HT-29 (cell line): ENCODE results near the gene SYAP1. TPM values are rescaled to one million over a fixed set of nuclear protein-coding genes. Genes with fewer than 3 reads are reported as not detected.
"Not testable (repeated sequence)": the region's sequence is repeated elsewhere in the genome, so short reads cannot be mapped to it uniquely, and the experiment has no call there.

Experiments
- DNase-seq: peaks from one replicate; pipeline ENCODE4 v3.0.0-alpha.2; 2015; ENCODE audit warnings: low spot score
- total RNA-seq: library from RNA; depleted of rRNA; stranded (reverse); fragments of >200 nt; shearing (Covaris generic); gene quantifications from 2 replicates; pipeline ENCODE4 v1.2.3, GENCODE V29; 2014

SYAP1 gene
- total RNA-seq, 1 experiment from 2014 or later, result 33.5 TPM

DNA sequence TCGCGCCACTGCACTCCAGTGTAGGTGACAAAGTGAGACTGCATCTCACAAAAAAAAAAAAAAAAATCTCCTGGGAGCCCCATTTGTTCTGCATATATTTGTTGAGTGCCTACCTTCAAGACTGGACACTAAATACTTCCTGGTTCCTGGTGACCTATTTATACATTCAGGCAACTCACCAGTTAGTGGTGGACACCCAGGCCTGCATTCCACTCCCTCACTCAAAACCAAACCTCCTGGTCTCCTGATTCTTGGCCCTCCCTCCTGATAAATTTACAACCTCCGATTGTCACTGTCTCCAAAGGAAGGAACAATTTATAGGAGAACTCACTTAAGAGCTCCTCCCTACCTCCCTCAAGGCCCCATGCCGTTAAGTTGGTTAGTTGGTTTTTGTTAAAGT is 3.1 kb downstream of the SYAP1 start:
- peak; percentile 9 for DNase-seq

DNA sequence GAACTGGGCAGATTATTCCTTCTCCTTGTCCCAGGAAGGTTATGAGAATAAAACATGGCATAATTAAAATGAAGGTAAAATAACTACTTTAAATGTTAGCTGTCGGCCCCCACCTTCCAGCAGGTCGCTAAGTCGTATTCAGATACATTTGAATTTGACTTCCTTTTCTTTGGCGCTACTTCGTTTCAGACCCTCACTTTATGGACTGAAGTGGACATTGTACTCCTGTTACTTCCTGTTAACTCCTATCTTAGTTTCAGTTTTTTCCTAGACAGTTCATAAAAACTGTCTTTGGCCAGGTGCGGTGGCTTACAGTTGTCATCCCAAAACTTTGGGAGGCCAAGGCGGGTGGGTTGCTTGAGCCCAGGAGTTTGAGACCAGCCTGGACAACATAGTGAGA is 5.7 kb downstream of the SYAP1 start:
- DNase-seq, result no peak

DNA sequence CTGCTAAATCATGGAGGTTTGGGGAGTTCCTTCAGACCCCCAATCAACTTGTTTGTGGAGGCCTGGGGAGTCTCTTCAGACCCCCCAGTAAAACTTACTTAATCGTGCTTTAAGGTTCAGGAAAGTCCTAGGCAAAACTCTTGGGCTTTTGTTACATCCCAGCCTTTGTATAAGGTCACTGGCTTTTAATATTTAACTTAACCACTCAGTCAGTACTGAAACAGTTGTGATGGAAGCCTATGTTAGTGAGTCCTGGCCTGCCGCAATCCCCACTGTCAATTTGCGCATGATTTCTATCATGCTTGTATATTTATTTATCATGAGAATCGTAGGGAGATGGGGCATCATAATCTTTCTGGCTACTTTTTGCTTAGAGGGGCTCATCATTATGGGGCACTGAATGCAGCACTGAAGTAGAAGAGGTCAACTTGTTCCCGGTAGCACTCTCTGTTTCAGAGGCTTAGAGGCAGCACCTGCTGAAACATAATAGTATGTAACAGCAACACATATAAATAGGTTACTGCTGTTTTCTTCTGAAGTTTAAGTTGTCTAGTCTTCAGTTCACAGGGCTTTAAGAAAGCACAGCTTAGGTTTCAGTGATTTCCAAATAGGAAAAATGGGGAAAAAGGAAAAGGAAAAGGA is 7.1 kb downstream of the SYAP1 start:
- not testable (repeated sequence) for DNase-seq

DNA sequence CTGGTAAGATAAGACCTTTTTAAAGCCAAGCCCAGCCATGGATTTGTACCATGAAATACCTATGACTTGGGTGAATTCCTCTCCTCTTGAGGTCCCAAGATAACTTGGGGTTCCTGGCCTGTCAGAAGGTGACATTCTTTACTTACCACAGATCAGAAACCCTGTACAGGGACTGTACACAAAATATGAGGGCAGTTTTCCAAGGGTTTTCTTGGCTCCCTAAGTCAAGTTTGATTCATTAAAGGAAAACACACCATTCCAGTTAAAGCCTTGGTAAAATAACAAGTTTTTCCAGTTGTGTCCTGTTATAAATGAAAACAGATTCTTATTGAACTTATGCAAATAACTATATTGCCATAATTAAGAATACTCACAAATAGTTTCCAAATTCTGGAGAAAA is 8.2 kb downstream of the SYAP1 start:
- no peak for DNase-seq

DNA sequence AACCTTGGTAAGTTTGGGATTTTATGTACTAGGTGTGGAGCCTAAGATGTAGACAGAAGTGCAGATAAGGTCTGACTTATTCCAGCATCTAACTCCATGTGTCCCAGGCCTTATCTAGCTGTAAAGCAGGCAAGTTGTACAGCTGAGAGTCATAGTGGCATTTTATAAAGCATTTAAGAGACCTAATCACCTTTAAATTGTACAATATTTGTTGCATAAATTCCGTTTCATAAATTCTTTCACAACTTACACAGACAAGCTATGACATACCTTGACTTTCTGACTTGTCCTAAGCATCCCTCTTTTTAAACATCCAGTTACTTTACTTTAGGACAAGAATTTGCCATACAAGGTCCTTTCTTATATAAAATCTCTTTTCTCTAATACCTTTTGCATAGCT is 11.0 kb downstream of the SYAP1 start:
- no peak for DNase-seq

DNA sequence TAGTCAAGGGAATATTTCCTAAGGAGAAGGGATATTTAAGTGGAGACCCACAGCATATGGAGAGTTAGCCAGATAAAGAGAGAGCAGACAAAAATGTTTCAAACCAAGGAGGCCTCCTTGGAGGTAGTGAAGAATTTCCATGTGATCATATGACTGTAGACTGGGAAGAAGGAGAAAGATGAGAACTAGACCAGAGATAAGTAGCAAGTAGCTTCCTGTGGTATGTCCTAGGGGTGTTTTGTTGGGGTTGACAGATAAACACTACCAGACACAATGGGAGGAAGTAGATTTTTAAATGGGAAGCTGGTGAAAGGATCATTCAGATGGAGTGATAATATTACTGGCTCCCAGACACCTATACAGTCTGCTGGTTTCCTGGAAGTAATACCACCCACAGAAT is 13.6 kb downstream of the SYAP1 start:
- DNase-seq, result no peak

DNA sequence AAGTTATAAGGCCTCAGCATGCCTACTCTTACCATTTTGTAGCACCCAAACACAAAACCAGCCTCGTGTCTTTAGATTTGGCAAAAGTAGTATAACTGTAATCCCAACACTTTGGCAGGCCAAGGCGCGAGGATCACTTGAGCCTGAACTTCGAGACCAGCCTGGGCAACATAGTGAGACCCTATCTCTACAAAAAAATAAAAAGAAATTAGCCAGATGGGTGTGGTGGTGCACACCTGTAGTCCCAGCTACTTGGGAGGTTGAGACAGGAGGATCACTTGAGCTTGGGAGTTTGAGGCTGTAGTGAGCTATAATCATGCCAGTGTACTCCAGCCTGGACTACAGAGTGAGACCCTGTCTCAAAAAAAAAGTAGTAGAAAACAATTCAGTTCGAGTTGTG is 17.6 kb downstream of the SYAP1 start:
- DNase-seq, result no peak

DNA sequence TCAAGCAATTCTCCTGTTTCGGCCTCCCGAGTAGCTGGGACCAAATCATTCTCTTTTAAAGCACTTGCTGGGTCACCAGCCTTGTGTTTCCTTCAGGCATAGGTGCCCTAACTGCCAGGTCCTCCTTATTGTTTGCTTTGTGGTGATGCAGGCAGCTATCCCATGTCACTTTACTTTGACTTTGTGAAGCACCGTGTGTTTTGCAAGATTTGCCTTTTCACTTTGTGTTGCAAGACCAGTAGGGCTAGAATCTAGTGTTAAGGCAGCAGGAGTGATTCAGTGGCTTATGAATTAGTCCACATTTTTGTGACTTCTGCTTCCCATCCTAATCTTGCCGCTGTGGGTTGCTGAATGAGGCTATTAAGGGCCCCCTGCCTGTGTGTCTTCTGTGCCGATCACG is 20.2 kb downstream of the SYAP1 start:
- no peak for DNase-seq

DNA sequence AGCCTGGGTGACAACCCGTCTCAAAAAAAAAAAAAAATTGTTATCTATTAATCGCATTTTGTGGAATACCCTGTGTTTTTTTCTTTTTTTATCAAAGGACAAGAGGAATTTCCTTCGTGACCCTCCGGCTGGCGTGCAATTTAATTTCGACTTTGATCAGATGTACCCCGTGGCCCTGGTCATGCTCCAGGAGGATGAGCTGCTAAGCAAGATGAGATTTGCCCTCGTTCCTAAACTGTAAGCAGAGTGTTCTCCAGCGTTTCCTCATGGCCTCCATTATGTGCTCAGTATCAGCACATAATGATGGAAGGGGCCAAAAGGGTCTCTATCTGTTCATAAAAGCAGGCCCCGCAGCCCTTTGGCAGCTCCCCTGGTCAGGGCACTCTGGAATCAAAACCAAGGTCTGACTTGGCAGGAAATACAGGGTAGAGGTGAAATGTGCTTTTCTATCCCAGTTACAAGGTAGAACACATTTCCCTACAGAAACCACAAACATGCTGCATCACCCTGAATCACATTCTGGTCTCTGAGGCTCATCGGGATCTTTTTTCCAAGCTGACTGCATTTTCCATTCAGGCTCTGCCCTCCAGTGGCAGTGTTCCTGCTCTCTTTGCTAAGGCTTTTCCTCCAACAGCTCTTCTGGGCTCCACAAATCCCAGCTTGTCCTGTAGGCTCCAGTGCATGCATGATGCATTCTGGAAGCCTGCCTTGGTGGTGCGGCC is 24.4 kb downstream of the SYAP1 start:
- DNase-seq, result peak; percentile 30

DNA sequence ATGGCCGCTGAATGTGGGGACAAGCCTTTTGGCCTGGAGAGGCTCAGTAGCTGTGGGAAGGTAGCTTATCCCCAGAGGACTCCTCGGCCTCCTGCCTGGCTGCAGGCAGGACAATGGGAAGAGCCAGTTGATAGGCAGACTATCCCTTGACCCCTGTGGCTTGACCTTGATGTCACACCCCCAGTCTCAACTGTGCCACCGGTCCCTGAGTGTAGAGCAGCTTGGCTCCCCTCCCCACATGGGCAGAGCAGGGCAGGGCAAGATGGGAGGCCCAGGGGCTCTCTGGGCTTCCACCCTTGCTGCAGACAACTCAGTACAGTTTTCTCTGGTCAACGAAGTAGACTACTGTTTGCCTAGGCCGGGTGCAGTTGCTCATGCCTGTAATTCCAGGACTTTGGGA is 25.7 kb downstream of the SYAP1 start:
- no peak for DNase-seq

DNA sequence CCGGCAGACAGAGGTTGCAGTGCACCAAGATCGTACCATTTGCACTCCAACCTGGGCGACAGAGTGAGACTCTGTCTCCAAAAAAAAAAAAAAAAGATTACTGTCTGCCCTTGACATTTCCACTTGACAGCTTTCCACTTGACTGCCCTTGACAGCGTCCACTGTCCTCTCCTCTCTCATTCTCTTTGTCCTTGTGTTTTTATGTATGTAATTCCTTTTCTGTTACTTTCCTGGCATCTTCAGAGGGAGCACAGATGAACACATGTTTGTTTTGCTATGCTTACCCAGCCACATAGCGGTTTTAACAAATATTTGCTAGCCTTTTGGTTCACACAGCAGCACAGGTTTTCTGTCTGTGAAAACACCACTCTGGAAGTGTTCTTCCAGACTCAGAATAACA is 26.2 kb downstream of the SYAP1 start:
- no peak for DNase-seq

DNA sequence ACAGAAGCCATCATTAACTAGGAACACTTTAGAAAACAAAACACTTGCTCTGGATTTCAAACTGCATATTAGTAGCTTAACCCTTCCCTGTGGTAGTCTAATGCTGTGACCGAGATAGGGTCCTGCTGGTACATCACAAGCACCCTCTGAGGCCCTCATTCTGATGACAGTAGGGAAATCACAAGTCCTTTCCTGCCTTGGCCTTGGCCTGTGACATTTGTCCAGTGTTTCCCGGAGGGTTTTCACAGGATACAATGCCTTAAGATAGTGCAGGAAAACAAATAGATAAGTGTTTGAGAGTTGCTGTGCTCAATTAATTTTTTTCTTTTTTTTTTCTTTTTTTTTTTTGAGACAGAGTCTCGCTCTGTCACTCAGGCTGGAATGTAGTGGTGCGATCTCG is 29.0 kb downstream of the SYAP1 start:
- DNase-seq, result no peak

DNA sequence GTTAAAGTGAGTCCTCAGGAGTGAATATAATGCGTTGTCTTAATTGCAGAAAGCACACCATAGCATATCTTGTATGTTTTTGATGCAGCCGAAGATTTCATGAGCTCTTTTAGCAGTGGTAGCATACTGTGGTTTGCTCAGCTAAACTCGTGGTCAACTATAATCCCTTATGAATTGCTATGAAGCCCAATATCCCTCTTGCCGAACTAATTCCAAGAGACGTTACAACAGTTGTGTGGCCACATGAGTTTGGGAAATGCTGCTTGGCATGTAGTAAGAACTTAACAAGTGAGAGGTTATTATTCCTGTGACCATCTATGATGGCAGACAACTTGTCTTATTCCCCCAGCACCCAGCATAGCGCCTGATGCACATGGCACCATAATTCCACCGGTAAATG is 30.7 kb downstream of the SYAP1 start:
- no peak for DNase-seq

DNA sequence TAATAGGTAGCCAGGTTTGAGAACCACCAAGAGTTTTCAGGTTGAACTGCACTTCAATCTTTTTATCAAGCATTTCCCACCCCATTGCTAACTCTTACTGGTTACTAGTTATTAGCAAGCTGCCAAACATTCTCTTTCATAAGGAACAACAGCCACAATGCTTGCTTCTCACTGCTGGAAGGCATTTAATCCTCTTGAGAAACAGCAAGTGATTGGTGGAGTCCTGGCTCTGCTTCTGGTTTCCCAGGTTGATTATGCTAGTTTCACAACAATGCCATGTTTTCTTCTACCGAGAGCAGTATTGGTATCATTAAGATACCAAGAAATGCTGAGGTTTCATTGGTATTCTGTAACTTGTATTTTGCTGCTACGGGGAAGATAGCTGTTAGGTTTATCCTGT is 34.6 kb downstream of the SYAP1 start:
- DNase-seq, result no peak

DNA sequence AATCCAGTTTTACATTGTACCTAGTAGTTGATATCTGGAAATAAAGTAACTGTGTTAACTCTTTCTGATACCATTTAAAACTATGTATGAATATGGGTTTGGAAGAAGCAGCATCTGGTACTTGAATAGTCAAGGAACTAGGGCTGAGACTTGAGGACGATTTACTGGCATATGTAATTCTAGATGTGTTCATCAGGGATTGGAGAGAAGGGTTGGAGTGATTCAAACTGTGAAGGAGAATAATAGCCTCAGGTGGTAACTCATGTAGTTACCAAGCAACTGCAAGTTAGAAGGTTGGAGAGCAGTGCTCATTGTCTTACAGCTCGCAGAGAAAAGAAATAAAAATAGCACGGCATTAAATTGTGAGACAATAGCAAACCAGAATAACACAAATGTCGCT is 37.3 kb downstream of the SYAP1 start:
- DNase-seq, result no peak

DNA sequence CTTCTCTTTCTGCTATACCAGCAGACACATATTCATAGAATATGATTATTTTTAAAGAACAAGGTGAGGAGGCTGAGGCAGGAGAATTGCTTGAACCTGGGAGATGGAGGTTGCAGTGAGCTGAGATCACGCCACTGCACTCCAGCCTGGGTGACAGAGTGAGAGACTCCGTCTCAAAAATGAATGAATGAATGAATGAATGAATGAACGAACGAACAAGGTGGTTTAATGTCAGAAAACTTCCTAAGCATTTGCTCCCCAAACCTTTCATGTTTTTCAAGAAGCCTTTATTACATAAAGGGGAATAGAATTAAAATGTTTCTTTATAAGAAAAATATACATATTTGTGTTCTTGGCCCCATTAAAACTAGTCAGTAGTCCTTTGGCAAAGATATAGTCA is 42.1 kb downstream of the SYAP1 start:
- not testable (repeated sequence) for DNase-seq

DNA sequence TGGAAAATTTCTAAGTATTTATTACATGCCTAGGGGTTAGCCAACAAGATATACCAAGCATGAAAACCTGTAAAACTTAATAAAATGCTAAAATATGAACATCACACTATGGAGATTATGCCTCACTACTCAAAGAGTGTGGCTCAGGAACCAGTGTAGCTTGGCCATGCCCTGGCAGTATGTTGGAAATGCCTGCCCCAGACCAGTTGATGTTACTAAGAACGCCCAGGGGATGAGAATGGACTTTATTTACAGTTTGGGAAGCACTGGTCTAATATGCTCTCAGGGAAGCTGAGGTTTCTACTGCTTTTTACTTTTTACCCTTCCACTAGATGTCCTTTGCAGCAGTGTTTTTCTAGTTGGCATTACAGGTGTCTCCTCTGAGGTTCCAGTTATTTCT is 43.2 kb downstream of the SYAP1 start:
- no peak for DNase-seq

DNA sequence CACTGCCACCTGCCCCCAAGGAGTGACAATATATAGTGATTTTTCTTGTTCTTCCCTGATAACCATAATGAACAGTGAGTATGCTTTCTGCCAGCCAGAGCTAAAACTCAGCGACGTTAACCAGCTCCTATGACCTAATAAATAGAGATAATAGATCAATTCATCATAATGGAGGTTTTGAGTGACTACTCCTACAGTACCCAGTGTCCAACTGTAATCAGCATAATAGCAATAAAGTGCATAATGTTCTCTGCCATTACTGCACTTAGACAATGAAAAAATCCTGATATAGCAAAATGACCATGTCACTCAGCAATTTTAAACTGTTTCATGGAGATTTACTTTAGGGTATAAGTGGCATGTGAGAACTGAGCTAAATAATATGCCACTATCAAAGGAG is 46.2 kb downstream of the SYAP1 start:
- DNase-seq, result no peak

DNA sequence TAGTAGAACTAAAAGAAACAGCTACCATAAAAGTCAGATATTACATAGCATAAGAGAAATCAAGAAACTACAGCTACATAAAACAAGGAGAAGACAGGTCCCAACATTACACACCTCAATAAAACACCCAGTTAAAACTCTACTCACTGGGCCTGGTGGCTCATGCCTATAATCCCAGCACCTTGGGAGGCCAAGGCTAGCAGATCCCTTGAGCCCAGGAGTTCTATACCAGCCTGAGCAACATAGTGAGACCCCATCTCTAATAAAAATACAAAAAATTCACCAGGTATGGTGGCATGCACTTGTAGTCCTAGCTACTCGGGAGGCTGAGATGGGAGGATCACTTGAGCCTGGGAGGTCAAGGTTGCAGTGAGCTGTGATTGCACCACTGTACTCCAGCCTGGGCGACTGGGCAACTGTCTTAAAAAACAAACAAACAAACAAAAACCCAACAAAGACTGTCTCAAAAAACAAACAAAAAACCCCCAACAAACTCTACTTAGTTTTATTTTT is 51.6 kb downstream of the SYAP1 start:
- DNase-seq, result no peak

DNA sequence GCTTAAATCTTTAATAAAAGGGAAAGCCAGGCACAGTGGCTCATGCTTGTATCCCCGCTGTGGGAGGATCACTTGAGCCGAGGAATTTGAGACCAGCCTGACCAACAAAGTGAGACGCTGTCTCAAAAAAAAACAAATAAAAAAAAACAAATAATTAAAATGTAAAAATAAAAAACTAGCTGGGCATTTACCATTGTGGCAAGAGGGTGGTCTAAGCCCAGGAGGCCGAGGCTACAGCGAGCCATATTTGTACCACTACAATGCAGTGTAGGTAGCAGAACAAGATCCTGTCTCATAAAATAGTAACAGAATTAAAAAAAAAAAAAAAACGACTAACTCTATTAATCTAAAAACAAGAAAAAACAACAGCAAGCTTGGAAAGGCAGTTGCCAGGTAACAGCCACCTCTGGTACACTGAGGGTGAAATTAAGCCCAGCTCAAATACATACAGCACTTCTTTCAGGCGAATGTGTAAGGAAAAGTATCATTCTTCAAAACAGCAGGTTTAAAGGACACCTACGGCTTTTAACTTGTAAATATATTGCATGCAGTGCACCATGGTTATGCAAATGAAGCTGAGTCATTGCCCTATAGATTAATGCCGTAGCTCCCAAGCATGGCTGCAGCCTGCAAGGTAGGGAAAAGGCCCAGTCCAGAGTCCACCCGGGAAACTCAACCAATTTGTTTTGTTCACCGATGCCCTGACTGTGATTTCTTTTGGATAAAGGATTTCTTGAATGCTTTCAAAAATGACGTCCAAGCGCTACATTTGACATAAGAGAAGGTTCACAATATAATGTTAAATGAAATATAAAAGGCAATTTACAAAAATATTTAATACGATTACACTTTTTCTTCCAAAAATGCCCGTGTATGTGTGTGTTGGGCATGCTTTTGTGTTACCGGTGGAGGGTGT is 52.3 kb downstream of the SYAP1 start:
- DNase-seq, result peak; percentile 95

DNA sequence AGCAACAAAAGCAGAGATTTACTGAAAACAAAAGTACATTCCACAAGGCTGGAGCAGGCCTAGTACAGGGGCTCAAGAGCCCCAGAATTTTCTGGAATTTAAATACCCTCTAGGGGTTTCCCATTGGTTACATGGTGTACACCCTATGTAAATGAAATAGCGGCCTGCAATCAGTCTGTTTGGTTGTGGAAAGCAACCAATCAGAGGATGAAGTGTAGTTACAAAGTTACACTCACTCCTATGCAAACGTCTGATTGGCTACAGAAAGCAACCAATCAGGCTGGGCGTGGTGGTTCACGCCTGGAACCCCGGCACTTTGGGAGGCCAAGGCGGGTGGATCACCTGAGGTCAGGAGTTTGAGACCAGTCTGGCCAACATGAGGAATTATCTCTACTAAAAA is 53.0 kb downstream of the SYAP1 start:
- DNase-seq, result peak; percentile 42

DNA sequence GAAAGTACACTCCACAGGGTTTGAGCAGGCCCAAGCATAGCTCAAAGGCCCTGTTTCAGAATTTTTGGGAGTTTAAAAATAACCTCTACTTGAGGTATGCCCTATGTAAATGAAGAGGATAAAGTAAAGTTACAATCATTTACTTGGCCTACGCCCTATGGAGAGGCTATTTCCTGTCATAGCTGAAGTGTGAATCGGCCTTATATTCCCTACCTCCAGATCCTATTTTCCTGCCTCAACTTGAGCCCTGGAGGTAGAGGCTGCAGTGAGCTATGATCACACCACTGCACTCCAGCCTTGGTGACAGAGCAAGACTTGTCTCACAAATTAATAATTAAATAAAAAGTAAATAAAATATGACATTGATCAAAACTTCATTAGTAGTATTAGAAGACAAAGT is 55.3 kb downstream of the SYAP1 start:
- no peak for DNase-seq
